GM23338 (cell line): ENCODE measurements around the gene RNF220. TPM values are rescaled to one million over a fixed set of nuclear protein-coding genes. Genes with fewer than 3 reads are reported as not detected.

Experiments used
- ATAC-seq: fragments of 200-7000 bp; cut with Tn5 transposase; 3 replicates; pipeline ENCODE4 v1.9.1; 2020
- DNase-seq: peaks from one replicate; pipeline ENCODE4 v3.0.0-alpha.2; 2015; ENCODE audit warnings: low spot score
- H2AFZ ChIP-seq: fragments of 200-600 bp; sonication (generic); 2 replicates; pipeline ENCODE4 v1.8.0; 2016; ENCODE audit warnings: antibody characterized with exemption, mild to moderate bottlenecking, moderate library complexity
- H3F3A ChIP-seq: fragments of 200-600 bp; sonication (generic); replicated peaks from 2 replicates; pipeline ENCODE4 v1.8.0; 2017; ENCODE audit warnings: antibody characterized with exemption, mixed run types, low read depth
- H3K27ac ChIP-seq: fragments of 200-600 bp; sonication (generic); 2 replicates; pipeline ENCODE4 v1.6.1; 2016; ENCODE audit warnings: low read depth
- H3K27me3 ChIP-seq: fragments of 200-600 bp; sonication (generic); 2 replicates; pipeline ENCODE4 v1.8.0; 2016; ENCODE audit warnings: mild to moderate bottlenecking, mixed run types, moderate library complexity; ENCODE audit not compliant: insufficient read depth
- H3K36me3 ChIP-seq: fragments of 200-600 bp; sonication (generic); 2 replicates; pipeline ENCODE4 v1.8.0; 2016; ENCODE audit warnings: mild to moderate bottlenecking; ENCODE audit not compliant: insufficient read depth
- H3K4me1 ChIP-seq: fragments of 200-600 bp; sonication (generic); 2 replicates; pipeline ENCODE4 v1.8.0; 2016; ENCODE audit warnings: mild to moderate bottlenecking, moderate library complexity; ENCODE audit not compliant: insufficient read depth
- H3K4me2 ChIP-seq: fragments of 200-600 bp; sonication (generic); 2 replicates; pipeline ENCODE4 v1.7.1; 2017; ENCODE audit warnings: mixed run types
- H3K4me3 ChIP-seq: fragments of 200-600 bp; sonication (generic); 2 replicates; pipeline ENCODE4 v1.6.1; 2016; ENCODE audit warnings: mixed run types
- H3K79me2 ChIP-seq: fragments of 200-600 bp; sonication (generic); replicated peaks from 2 replicates; pipeline ENCODE4 v1.8.0; 2017; ENCODE audit warnings: mild to moderate bottlenecking; ENCODE audit not compliant: insufficient read depth
- H3K9me2 ChIP-seq: fragments of 200-600 bp; sonication (generic); 2 replicates; pipeline ENCODE4 v1.8.0; 2017; ENCODE audit not compliant: insufficient read depth
- H4K20me1 ChIP-seq: fragments of 200-600 bp; sonication (generic); replicated peaks from 2 replicates; pipeline ENCODE4 v1.8.0; 2017; ENCODE audit warnings: mild to moderate bottlenecking; ENCODE audit not compliant: insufficient read depth
- H3K27ac Mint-ChIP-seq: 2 replicates; pipeline ENCODE4 v1.8.0; 2020; ENCODE audit warnings: inconsistent platforms, mild to moderate bottlenecking, moderate library complexity, mixed read lengths
- H3K27me3 Mint-ChIP-seq: 3 replicates; pipeline ENCODE4 v1.8.0; 2022; ENCODE audit warnings: low read depth, mild to moderate bottlenecking, moderate library complexity, mixed read lengths, inconsistent platforms; ENCODE audit not compliant: insufficient read depth, poor library complexity
- H3K36me3 Mint-ChIP-seq: 3 replicates; pipeline ENCODE4 v1.8.0; 2021; ENCODE audit warnings: low read depth, mild to moderate bottlenecking, inconsistent platforms, moderate library complexity, mixed read lengths
- H3K4me1 Mint-ChIP-seq: 3 replicates; pipeline ENCODE4 v1.8.0; 2020; ENCODE audit warnings: mild to moderate bottlenecking, inconsistent platforms, mixed read lengths
- H3K4me3 Mint-ChIP-seq: 3 replicates; pipeline ENCODE4 v1.8.0; 2021; ENCODE audit warnings: moderate library complexity, mild to moderate bottlenecking, inconsistent platforms, mixed read lengths
- H3K9me3 Mint-ChIP-seq: 3 replicates; pipeline ENCODE4 v1.8.0; 2020; ENCODE audit warnings: moderate library complexity, mild to moderate bottlenecking, inconsistent platforms, mixed read lengths
- CREB1 ChIP-seq: fragments of 250-450 bp; sonication (Bioruptor Pico); IDR thresholded peaks from 2 replicates; pipeline ENCODE4 v1.5.0; 2020; ENCODE audit warnings: low read depth, mild to moderate bottlenecking, moderate library complexity
- ETS1 ChIP-seq: IDR thresholded peaks from 2 replicates; pipeline ENCODE4 v1.6.1; 2016; ENCODE audit warnings: antibody characterized with exemption
- JUNB ChIP-seq: IDR thresholded peaks from one replicate; pipeline ENCODE4 v1.6.1; 2016; ENCODE audit warnings: antibody characterized with exemption; ENCODE audit not compliant: unreplicated experiment
- NANOG ChIP-seq: IDR thresholded peaks from 2 replicates; pipeline ENCODE4 v1.6.1; 2016; ENCODE audit warnings: antibody characterized with exemption, borderline replicate concordance
- REST ChIP-seq: IDR thresholded peaks from one replicate; pipeline ENCODE4 v1.6.1; 2018; ENCODE audit warnings: antibody characterized with exemption; ENCODE audit not compliant: unreplicated experiment
- STAT1 ChIP-seq: IDR thresholded peaks from one replicate; pipeline ENCODE4 v1.6.1; 2016; ENCODE audit warnings: antibody characterized with exemption; ENCODE audit not compliant: unreplicated experiment
- polyA plus RNA-seq: library from polyadenylated mRNA; unstranded; fragments of >200 nt; fragmentation: Nextera tagmentation; extraction: Ambion mirVana; gene quantifications from 2 replicates; pipeline ENCODE4 v1.2.1, GENCODE V29; 2016
- total RNA-seq: library from RNA; depleted of rRNA; stranded (reverse); fragments of >200 nt; shearing (Covaris generic); gene quantifications from 2 replicates; pipeline ENCODE4 v1.2.3, GENCODE V29; 2014
- TF ChIP-seq, protein P1 (sequence below): fragments of 250-450 bp; sonication (Bioruptor Pico); IDR thresholded peaks from 2 replicates; pipeline ENCODE4 v1.5.0; 2020; ENCODE audit warnings: mild to moderate bottlenecking, moderate library complexity
- TF ChIP-seq, protein P2 (sequence below), 2 experiments: fragments of 200-600 bp in 1 of 2; sonication (generic) in 1 of 2; conservative IDR thresholded peaks; 2 replicates each; pipeline versions ENCODE4 v1.5.1 to v1.6.1; 2016 to 2017; ENCODE audit warnings: antibody characterized with exemption in 2 of 2, low read depth in 2 of 2, mild to moderate bottlenecking in 2 of 2, moderate library complexity in 1 of 2

Gene RNF220
- total and polyA plus RNA-seq, 2 experiments from 2014 or later: 72.8 to 168 TPM

- TF ChIP-seq, protein P1, sequence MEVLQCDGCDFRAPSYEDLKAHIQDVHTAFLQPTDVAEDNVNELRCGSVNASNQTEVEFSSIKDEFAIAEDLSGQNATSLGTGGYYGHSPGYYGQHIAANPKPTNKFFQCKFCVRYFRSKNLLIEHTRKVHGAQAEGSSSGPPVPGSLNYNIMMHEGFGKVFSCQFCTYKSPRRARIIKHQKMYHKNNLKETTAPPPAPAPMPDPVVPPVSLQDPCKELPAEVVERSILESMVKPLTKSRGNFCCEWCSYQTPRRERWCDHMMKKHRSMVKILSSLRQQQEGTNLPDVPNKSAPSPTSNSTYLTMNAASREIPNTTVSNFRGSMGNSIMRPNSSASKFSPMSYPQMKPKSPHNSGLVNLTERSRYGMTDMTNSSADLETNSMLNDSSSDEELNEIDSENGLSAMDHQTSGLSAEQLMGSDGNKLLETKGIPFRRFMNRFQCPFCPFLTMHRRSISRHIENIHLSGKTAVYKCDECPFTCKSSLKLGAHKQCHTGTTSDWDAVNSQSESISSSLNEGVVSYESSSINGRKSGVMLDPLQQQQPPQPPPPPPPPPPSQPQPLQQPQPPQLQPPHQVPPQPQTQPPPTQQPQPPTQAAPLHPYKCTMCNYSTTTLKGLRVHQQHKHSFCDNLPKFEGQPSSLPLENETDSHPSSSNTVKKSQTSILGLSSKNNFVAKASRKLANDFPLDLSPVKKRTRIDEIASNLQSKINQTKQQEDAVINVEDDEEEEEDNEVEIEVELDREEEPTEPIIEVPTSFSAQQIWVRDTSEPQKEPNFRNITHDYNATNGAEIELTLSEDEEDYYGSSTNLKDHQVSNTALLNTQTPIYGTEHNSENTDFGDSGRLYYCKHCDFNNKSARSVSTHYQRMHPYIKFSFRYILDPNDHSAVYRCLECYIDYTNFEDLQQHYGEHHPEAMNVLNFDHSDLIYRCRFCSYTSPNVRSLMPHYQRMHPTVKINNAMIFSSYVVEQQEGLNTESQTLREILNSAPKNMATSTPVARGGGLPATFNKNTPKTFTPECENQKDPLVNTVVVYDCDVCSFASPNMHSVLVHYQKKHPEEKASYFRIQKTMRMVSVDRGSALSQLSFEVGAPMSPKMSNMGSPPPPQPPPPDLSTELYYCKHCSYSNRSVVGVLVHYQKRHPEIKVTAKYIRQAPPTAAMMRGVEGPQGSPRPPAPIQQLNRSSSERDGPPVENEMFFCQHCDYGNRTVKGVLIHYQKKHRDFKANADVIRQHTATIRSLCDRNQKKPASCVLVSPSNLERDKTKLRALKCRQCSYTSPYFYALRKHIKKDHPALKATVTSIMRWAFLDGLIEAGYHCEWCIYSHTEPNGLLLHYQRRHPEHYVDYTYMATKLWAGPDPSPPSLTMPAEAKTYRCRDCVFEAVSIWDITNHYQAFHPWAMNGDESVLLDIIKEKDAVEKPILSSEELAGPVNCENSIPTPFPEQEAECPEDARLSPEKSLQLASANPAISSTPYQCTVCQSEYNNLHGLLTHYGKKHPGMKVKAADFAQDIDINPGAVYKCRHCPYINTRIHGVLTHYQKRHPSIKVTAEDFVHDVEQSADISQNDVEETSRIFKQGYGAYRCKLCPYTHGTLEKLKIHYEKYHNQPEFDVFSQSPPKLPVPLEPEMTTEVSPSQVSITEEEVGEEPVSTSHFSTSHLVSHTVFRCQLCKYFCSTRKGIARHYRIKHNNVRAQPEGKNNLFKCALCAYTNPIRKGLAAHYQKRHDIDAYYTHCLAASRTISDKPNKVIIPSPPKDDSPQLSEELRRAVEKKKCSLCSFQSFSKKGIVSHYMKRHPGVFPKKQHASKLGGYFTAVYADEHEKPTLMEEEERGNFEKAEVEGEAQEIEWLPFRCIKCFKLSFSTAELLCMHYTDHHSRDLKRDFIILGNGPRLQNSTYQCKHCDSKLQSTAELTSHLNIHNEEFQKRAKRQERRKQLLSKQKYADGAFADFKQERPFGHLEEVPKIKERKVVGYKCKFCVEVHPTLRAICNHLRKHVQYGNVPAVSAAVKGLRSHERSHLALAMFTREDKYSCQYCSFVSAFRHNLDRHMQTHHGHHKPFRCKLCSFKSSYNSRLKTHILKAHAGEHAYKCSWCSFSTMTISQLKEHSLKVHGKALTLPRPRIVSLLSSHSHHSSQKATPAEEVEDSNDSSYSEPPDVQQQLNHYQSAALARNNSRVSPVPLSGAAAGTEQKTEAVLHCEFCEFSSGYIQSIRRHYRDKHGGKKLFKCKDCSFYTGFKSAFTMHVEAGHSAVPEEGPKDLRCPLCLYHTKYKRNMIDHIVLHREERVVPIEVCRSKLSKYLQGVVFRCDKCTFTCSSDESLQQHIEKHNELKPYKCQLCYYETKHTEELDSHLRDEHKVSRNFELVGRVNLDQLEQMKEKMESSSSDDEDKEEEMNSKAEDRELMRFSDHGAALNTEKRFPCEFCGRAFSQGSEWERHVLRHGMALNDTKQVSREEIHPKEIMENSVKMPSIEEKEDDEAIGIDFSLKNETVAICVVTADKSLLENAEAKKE: no peak
- no peak for TF ChIP-seq STAT1
These were observed 161.4 kb downstream of the RNF220 start (continued) for GRCh38 chr1:44566281-44567046.

DNA sequence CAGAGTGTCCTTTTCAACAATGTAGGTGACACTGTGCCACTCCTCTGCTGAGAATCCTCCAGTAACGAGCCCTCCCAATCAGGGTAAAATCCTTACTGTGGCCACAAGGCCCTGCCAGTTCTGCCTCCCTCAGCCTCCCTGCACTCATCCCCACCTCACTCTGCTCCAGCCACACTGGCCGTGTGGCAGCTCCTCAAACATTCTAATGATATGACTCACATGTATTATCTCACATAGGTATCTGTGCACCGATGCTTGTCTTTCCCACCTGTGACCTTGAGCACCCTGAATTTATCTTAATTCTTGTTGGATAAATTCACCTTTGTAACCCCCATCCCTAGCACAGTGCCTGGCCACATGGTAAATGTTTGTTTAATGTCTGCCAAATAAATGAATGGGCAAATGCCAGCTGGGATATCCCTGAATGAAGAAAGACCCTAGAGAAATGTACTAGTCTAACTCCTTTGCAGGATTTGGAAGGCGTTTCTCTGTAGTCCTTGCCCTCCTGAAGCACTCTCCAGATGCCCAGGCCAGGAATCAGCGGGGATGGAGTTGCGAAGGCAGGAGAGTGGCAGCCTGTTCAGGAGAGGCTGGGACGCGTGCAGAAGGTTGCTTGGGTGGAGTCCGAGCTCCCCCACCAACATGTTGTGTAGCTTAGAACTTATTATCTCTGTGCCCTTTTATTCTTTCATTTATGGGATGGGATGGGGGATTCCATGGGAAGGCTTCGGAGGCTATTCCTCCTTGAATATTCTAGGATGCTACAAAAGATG is 163.3 kb downstream of the RNF220 start:
- Histone ChIP-seq H3K27ac (no peak overlapping the region), H3K4me2 (no peak overlapping the region), H3K4me3 (no peak overlapping the region), H3K27me3 (no peaks in the 10 kb centered on the region), H3K9me2 (0 out of 2 replicates have a peak, but pooled peaks cover 5% of the 10 kb centered on the region), H3K36me3 (no peaks in the 10 kb centered on the region), H4K20me1 (no peaks in the 10 kb centered on the region), H3K79me2 (no peaks in the 10 kb centered on the region), H2AFZ (no peak overlapping the region), H3K4me1 (peaks cover 10% of the 10 kb centered on the region), H3F3A (0 out of 2 replicates have a peak, but pooled peaks cover 3% of the 10 kb centered on the region)
- Mint-ChIP-seq H3K9me3 (no peaks in the 10 kb centered on the region), H3K4me1 (peaks cover 22% of the 10 kb centered on the region), H3K4me3 (no peak overlapping the region), H3K27ac (no peak overlapping the region), H3K36me3 (no peaks in the 10 kb centered on the region; the same call in 2 of the 3 replicates), H3K27me3 (peaks cover 12% of the 10 kb centered on the region)
- no peak for DNase-seq
- ATAC-seq: no peak
- TF ChIP-seq ETS1 (no peak), REST (no peak), CREB1 (CRISPR knock-in tag) (no peak), JUNB (no peak), NANOG (no peak)
- TF ChIP-seq, protein P2, sequence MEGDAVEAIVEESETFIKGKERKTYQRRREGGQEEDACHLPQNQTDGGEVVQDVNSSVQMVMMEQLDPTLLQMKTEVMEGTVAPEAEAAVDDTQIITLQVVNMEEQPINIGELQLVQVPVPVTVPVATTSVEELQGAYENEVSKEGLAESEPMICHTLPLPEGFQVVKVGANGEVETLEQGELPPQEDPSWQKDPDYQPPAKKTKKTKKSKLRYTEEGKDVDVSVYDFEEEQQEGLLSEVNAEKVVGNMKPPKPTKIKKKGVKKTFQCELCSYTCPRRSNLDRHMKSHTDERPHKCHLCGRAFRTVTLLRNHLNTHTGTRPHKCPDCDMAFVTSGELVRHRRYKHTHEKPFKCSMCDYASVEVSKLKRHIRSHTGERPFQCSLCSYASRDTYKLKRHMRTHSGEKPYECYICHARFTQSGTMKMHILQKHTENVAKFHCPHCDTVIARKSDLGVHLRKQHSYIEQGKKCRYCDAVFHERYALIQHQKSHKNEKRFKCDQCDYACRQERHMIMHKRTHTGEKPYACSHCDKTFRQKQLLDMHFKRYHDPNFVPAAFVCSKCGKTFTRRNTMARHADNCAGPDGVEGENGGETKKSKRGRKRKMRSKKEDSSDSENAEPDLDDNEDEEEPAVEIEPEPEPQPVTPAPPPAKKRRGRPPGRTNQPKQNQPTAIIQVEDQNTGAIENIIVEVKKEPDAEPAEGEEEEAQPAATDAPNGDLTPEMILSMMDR (conservative IDR thresholded peaks at IDR 0.05; ENCODE audit: low read depth in 2 of 2): no peak
